SK-N-SH treated with all-trans-retinoic acid at 6 μM for 48 hours (cell line): ENCODE results near the gene MLIP.
A peak's percentile ranks its signal among the peaks of the same experiment; 100 is the strongest.

Experiments
- ATAC-seq: fragments of 200-7000 bp; cut with Tn5 transposase; 3 replicates; pipeline ENCODE4 v1.9.1; 2020; ENCODE audit warnings: mild to moderate bottlenecking, moderate library complexity
- ARNTL ChIP-seq: fragments of 450-650 bp; formaldehyde crosslinking; IDR thresholded peaks from 2 replicates; pipeline ENCODE4 v1.5.0; 2020; ENCODE audit warnings: low read depth, mild to moderate bottlenecking, moderate library complexity, borderline replicate concordance
- BACH2 ChIP-seq: fragments of 250-450 bp; sonication (Bioruptor Pico); IDR thresholded peaks from 2 replicates; pipeline ENCODE4 v1.9.0; 2021; ENCODE audit warnings: mild to moderate bottlenecking, borderline replicate concordance
- CSDC2 ChIP-seq: fragments of 250-450 bp; sonication (Bioruptor Pico); IDR thresholded peaks from 2 replicates; pipeline ENCODE4 v1.5.0; 2020; ENCODE audit warnings: mild to moderate bottlenecking, moderate library complexity
- GLIS3 ChIP-seq: fragments of 250-450 bp; sonication (Bioruptor Pico); IDR thresholded peaks from 2 replicates; pipeline ENCODE4 v1.5.0; 2020; ENCODE audit warnings: mild to moderate bottlenecking, moderate library complexity
- OSR1 ChIP-seq: fragments of 250-450 bp; sonication (Bioruptor Pico); IDR thresholded peaks from 2 replicates; pipeline ENCODE4 v1.8.0; 2022; ENCODE audit warnings: moderate library complexity, mild to moderate bottlenecking, inconsistent platforms
- PATZ1 ChIP-seq: fragments of 250-450 bp; sonication (Bioruptor Pico); IDR thresholded peaks from 2 replicates; pipeline ENCODE4 v1.8.0; 2020; ENCODE audit warnings: mild to moderate bottlenecking, moderate library complexity, borderline replicate concordance
- POU6F1 ChIP-seq: fragments of 250-450 bp; sonication (Bioruptor Pico); IDR thresholded peaks from 2 replicates; pipeline ENCODE4 v1.8.0; 2021; ENCODE audit warnings: low read depth, mild to moderate bottlenecking, moderate library complexity, borderline replicate concordance
- PPARA ChIP-seq: fragments of 250-450 bp; sonication (Bioruptor Pico); IDR thresholded peaks from 2 replicates; pipeline ENCODE4 v1.5.0; 2020; ENCODE audit warnings: mild to moderate bottlenecking, borderline replicate concordance
- RARB ChIP-seq: fragments of 250-450 bp; sonication (Bioruptor Pico); IDR thresholded peaks from 2 replicates; pipeline ENCODE4 v1.8.0; 2021; ENCODE audit warnings: mild to moderate bottlenecking, moderate library complexity
- SNAI2 ChIP-seq: fragments of 250-450 bp; sonication (Bioruptor Pico); IDR thresholded peaks from 2 replicates; pipeline ENCODE4 v1.5.0; 2020; ENCODE audit warnings: mild to moderate bottlenecking, moderate library complexity
- TOX ChIP-seq: fragments of 250-450 bp; sonication (Bioruptor Pico); IDR thresholded peaks from 2 replicates; pipeline ENCODE4 v1.8.0; 2021; ENCODE audit warnings: mild to moderate bottlenecking, moderate library complexity, borderline replicate concordance
- TSHZ2 ChIP-seq: fragments of 250-450 bp; sonication (Bioruptor Pico); IDR thresholded peaks from 2 replicates; pipeline ENCODE4 v1.5.0; 2020; ENCODE audit warnings: mild to moderate bottlenecking, moderate library complexity
- ZFP3 ChIP-seq: fragments of 250-450 bp; sonication (Bioruptor Pico); IDR thresholded peaks from 2 replicates; pipeline ENCODE4 v1.5.0; 2020; ENCODE audit warnings: mild to moderate bottlenecking, moderate library complexity
- ZFP30 ChIP-seq: fragments of 450-650 bp; formaldehyde crosslinking; IDR thresholded peaks from 2 replicates; pipeline ENCODE4 v1.5.0; 2022; ENCODE audit warnings: mild to moderate bottlenecking, moderate library complexity
- ZNF565 ChIP-seq: fragments of 450-650 bp; formaldehyde crosslinking; conservative IDR thresholded peaks from 2 replicates; pipeline ENCODE4 v1.5.0; 2020; ENCODE audit warnings: low read depth, mild to moderate bottlenecking, moderate library complexity
- ZNF70 ChIP-seq: fragments of 450-650 bp; formaldehyde crosslinking; IDR thresholded peaks from 2 replicates; pipeline ENCODE4 v1.5.0; 2020; ENCODE audit warnings: mild to moderate bottlenecking, moderate library complexity
- ZNF8 ChIP-seq: fragments of 450-650 bp; formaldehyde crosslinking; IDR thresholded peaks from 2 replicates; pipeline ENCODE4 v1.5.0; 2020; ENCODE audit warnings: mild to moderate bottlenecking, moderate library complexity

Gene MLIP

GRCh38 chr6:54252916-54253315 is 141.7 kb downstream of the MLIP start:
- no peak for ATAC-seq
- TF ChIP-seq GLIS3 (CRISPR knock-in tag) (no peak), PPARA (CRISPR knock-in tag) (no peak), POU6F1 (CRISPR knock-in tag) (no peak), ZNF70 (CRISPR knock-in tag) (no peak), ZFP30 (CRISPR knock-in tag) (no peak), TOX (CRISPR knock-in tag) (no peak), RARB (CRISPR knock-in tag) (no peak), ARNTL (no peak), ZFP3 (no peak), BACH2 (CRISPR knock-in tag) (no peak), PATZ1 (no peak), OSR1 (CRISPR knock-in tag) (no peak), ZNF8 (CRISPR knock-in tag) (no peak)

GRCh38 chr6:54254886-54255285 is 143.6 kb downstream of the MLIP start:
- peak; percentile 38 for ATAC-seq
- TF ChIP-seq SNAI2 (no peak), OSR1 (CRISPR knock-in tag) (no peak), ARNTL (no peak), BACH2 (CRISPR knock-in tag) (no peak), CSDC2 (CRISPR knock-in tag) (no peak)

GRCh38 chr6:54255886-54256285 is 144.6 kb downstream of the MLIP start:
- TF ChIP-seq ZNF565 = no peak
- TF ChIP-seq ZFP30 (CRISPR knock-in tag) = no peak
- TF ChIP-seq, all 23 proteins: peak for 0

GRCh38 chr6:54260025-54260424 is 148.8 kb downstream of the MLIP start:
- TF ChIP-seq OSR1 (CRISPR knock-in tag) (no peak), TSHZ2 (CRISPR knock-in tag) (no peak), ZFP3 (no peak), ZNF70 (CRISPR knock-in tag) (no peak), POU6F1 (CRISPR knock-in tag) (no peak), PATZ1 (no peak), SNAI2 (no peak), ZFP30 (CRISPR knock-in tag) (no peak), PPARA (CRISPR knock-in tag) (no peak), RARB (CRISPR knock-in tag) (no peak), ARNTL (no peak)
- TF ChIP-seq, all 23 proteins: peak for 0
- ATAC-seq = no peak

More at GRCh38 chr6:54255886-54256285, 144.6 kb downstream of the MLIP start:
- peak; percentile 84 for ATAC-seq
